Tibial nerve (tissue), 4 donors: Measurements from ENCODE around the gene NTM. TPM values are rescaled to one million over a fixed set of nuclear protein-coding genes. Genes with fewer than 3 reads are reported as not detected.

Experiments used
- DNase-seq, 2 donors: peaks; one replicate each; pipeline ENCODE4 v3.0.0-alpha.2; 2019; ENCODE audit warnings: low spot score in 2 of 2
- H3K27ac ChIP-seq, 4 donors: fragments of 200-600 bp; sonication (generic) in 3 of 4; one replicate each; pipeline ENCODE4 v1.5.1; 2017 to 2019; ENCODE audit warnings: mild to moderate bottlenecking in 1 of 4
- H3K27me3 ChIP-seq, 2 donors: fragments of 200-600 bp; sonication (generic) in 1 of 2; one replicate each; pipeline versions ENCODE4 v1.5.1 to v1.6.0; 2017 to 2019
- H3K36me3 ChIP-seq, 3 donors: fragments of 200-600 bp; sonication (generic); one replicate each; pipeline ENCODE4 v1.5.1; 2018 to 2019
- H3K4me1 ChIP-seq, 4 donors: fragments of 200-600 bp; sonication (generic) in 3 of 4; one replicate each; pipeline ENCODE4 v1.5.1; 2017 to 2019
- H3K4me3 ChIP-seq, 4 donors: fragments of 200-600 bp; sonication (generic) in 3 of 4; one replicate each; pipeline ENCODE4 v1.5.1; 2017 to 2019; ENCODE audit warnings: mild to moderate bottlenecking in 1 of 4, moderate library complexity in 1 of 4
- H3K9me3 ChIP-seq, 4 donors: fragments of 200-600 bp; sonication (generic) in 3 of 4; one replicate each; pipeline ENCODE4 v1.5.1; 2017 to 2019
- EP300 ChIP-seq, 2 donors: sonication (generic); formaldehyde crosslinking; IDR thresholded peaks; one replicate each; pipeline ENCODE4 v1.6.1; 2017; ENCODE audit warnings: antibody characterized with exemption in 2 of 2, mild to moderate bottlenecking in 1 of 2
- POLR2A ChIP-seq, 2 donors: fragments of 450-650 bp; IDR thresholded peaks; one replicate each; pipeline ENCODE4 v1.6.1; 2017; ENCODE audit warnings: antibody characterized with exemption in 2 of 2, mild to moderate bottlenecking in 2 of 2, moderate library complexity in 2 of 2
- WGBS, 2 donors: methylation state at CpG; one replicate each; pipeline ENCODE4 v1.1.5; 2018; 5-methylcytosine and 5-hydroxymethylcytosine counted together
- total RNA-seq, 4 donors: library from RNA; depleted of rRNA; stranded (reverse); fragments of >200 nt; gene quantifications; one replicate each; pipeline ENCODE4 v1.1.0, GENCODE V29; 2016
- TF ChIP-seq, protein P1 (sequence below), 5 experiments: fragments of 200-600 bp in 3 of 5; fragments of 450-650 bp in 2 of 5; sonication (generic) in 3 of 5; IDR thresholded peaks; one replicate each; pipeline ENCODE4 v1.5.1; 2016 to 2019; ENCODE audit warnings: antibody characterized with exemption in 5 of 5, mild to moderate bottlenecking in 3 of 5, moderate library complexity in 2 of 5

NTM gene
- total RNA-seq, 4 donors from 2014 or later: 3.7 to 11.4 (median 10.8) TPM

DNA sequence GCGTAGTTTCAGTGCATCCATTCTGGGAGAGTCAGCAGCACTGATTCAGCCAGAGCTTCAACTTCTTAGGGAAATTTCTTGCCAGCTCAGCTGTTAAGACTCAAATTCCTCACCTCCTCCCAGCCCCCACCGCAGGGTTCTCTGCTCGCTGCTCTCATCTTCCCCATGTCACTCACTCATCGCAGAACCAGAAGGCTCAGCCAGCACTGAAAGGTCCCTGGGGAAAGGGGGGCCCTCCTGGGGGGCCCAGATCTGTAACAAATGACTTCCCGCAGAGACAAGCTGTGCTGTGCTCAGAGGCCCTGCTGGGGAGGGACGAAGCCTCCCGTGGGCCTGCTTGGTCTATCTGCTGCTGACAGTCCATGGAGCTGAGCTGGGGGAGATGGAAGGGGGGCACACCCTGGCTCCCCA, 220.6 kb downstream of the NTM start:
- H3K36me3 ChIP-seq: no peaks in the 10 kb centered on the region
- WGBS, 2 donors: 48 to 53% methylated on average over 7 of the region's 7 CpGs
- no peak overlapping the region for H3K27ac ChIP-seq
- H3K4me1 ChIP-seq: no peaks in the 10 kb centered on the region
- H3K4me3 ChIP-seq: no peak overlapping the region
- no peak for DNase-seq
- peaks cover 0 to 14% (median 0%) of the 10 kb centered on the region in 4 donors for H3K9me3 ChIP-seq
- TF ChIP-seq, protein P1, sequence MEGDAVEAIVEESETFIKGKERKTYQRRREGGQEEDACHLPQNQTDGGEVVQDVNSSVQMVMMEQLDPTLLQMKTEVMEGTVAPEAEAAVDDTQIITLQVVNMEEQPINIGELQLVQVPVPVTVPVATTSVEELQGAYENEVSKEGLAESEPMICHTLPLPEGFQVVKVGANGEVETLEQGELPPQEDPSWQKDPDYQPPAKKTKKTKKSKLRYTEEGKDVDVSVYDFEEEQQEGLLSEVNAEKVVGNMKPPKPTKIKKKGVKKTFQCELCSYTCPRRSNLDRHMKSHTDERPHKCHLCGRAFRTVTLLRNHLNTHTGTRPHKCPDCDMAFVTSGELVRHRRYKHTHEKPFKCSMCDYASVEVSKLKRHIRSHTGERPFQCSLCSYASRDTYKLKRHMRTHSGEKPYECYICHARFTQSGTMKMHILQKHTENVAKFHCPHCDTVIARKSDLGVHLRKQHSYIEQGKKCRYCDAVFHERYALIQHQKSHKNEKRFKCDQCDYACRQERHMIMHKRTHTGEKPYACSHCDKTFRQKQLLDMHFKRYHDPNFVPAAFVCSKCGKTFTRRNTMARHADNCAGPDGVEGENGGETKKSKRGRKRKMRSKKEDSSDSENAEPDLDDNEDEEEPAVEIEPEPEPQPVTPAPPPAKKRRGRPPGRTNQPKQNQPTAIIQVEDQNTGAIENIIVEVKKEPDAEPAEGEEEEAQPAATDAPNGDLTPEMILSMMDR (IDR thresholded peaks at IDR 0.05): no peak
- no peak for TF ChIP-seq POLR2A (IDR thresholded peaks at IDR 0.05)
- TF ChIP-seq EP300 (IDR thresholded peaks at IDR 0.05): no peak
- H3K27me3 ChIP-seq: no peaks in the 10 kb centered on the region

DNA sequence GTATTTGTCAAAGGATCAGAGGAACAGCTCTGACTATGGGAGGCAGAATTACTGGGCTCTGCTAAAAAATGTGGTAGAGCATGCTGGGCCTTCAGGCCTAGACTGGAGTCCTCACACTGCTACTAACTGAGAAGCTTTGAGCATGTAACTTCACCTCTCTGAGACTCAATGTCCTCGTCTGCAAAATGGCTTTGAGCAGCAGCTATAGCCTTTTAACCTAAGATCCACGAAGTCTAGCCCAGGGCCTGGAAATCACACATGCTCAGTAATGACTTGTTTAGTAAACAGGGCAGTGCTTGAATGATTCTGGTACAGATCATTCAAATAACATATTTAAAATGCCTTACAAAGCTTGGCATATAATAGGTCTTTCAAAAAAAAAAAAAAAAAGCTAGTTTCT, 221.7 kb downstream of the NTM start:
- H3K36me3 ChIP-seq: no peaks in the 10 kb centered on the region
- DNase-seq: no peak
- H3K27me3 ChIP-seq: no peaks in the 10 kb centered on the region
- no peaks in the 10 kb centered on the region for H3K4me1 ChIP-seq
- no peak for TF ChIP-seq POLR2A (IDR thresholded peaks at IDR 0.05)
- TF ChIP-seq, protein P1 (IDR thresholded peaks at IDR 0.05): no peak
- no peak for TF ChIP-seq EP300 (IDR thresholded peaks at IDR 0.05)
- H3K4me3 ChIP-seq: no peak overlapping the region
- H3K27ac ChIP-seq: no peak overlapping the region
- H3K9me3 ChIP-seq: peaks cover 0 to 9% (median 0%) of the 10 kb centered on the region in 4 donors
- WGBS, 2 donors: 38 to 45% methylated on average over 2 of the region's 2 CpGs

DNA sequence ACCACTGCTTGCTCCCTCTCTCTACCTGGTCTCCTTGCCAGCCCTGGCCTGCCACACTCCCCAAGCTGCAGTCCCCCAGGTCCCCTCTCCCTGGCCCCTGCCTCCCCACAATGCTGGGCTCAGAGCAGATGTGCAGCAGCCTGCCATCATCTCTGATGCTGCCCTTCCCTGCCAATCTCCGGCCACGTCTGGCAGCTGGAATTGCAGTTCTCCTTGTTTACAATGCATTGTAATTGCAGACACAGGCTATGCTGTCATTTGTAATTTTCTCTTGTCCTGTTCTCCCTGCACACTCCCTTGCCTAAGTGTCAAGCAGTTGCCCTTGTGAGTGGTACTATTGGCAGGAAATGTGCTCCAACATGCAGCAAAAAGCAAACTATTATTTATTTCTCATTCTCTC, 222.3 kb downstream of the NTM start:
- Histone ChIP-seq H3K4me1 (no peaks in the 10 kb centered on the region), H3K27ac (no peak overlapping the region), H3K27me3 (no peaks in the 10 kb centered on the region), H3K36me3 (no peaks in the 10 kb centered on the region), H3K9me3 (peaks cover 0 to 5% (median 0%) of the 10 kb centered on the region in 4 donors), H3K4me3 (no peak overlapping the region)
- WGBS, 2 donors: 29 to 44% methylated on average over 2 of the region's 2 CpGs
- TF ChIP-seq, protein P1 (IDR thresholded peaks at IDR 0.05): no peak
- no peak for TF ChIP-seq POLR2A (IDR thresholded peaks at IDR 0.05)
- TF ChIP-seq EP300 (IDR thresholded peaks at IDR 0.05): no peak
- DNase-seq: no peak

DNA sequence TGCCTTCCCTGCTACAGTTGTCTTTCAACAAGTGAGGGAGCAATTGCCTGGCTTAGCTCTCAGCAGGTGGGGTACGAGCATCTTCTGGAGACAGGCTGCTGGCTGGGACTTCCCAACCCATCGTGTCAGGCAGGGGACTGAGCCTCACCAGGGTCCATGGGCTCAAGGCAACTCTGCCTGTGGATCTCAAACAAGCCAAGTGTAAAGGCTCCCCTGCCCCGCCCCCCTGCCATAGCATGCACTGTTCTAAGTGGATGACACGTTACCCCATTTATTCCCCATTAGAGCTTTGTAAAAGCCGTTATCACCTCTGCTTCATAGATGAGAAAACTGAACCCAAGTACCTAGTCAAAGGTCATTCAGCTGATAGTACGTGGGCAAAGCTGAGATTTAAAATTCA, 222.9 kb downstream of the NTM start:
- H3K27me3 ChIP-seq: no peaks in the 10 kb centered on the region
- no peak overlapping the region for H3K4me3 ChIP-seq
- TF ChIP-seq EP300 (IDR thresholded peaks at IDR 0.05): no peak
- no peaks in the 10 kb centered on the region for H3K36me3 ChIP-seq
- no peaks in the 10 kb centered on the region for H3K9me3 ChIP-seq
- WGBS, 2 donors: 62 to 70% methylated on average over 6 of the region's 6 CpGs
- no peak for DNase-seq
- H3K4me1 ChIP-seq: peaks cover 0 to 5% (median 0%) of the 10 kb centered on the region in 4 donors
- H3K27ac ChIP-seq: no peak overlapping the region

DNA sequence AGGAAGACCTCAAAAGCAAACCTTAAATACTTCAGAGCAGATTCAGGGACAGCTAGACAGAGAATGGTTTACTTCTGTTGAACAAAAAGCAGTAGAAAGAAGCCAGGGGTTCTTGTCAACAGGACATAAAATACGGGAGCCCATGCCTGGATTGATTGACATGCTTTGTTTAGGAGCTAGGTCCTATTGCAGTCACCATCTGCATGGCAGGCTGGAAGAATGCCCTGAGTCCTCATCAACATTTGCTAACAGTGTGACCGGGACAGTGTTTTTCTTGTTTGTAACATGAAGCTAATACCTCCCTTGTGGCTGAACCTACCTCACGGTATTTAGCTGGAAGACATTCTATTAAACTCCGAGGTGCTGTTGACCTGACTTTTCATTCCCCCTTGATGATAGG, 225.4 kb downstream of the NTM start:
- Histone ChIP-seq H3K9me3 (no peaks in the 10 kb centered on the region), H3K27me3 (no peaks in the 10 kb centered on the region), H3K27ac (no peak overlapping the region), H3K36me3 (no peaks in the 10 kb centered on the region), H3K4me1 (peaks cover 0 to 7% (median 0%) of the 10 kb centered on the region in 4 donors), H3K4me3 (no peak overlapping the region)
- DNase-seq: no peak
- 45 to 46% methylated on average over 4 of the region's 4 CpGs for WGBS, 2 donors
- no peak for TF ChIP-seq EP300 (IDR thresholded peaks at IDR 0.05)
- TF ChIP-seq, protein P1 (IDR thresholded peaks at IDR 0.05): no peak
- TF ChIP-seq POLR2A (IDR thresholded peaks at IDR 0.05): no peak

DNA sequence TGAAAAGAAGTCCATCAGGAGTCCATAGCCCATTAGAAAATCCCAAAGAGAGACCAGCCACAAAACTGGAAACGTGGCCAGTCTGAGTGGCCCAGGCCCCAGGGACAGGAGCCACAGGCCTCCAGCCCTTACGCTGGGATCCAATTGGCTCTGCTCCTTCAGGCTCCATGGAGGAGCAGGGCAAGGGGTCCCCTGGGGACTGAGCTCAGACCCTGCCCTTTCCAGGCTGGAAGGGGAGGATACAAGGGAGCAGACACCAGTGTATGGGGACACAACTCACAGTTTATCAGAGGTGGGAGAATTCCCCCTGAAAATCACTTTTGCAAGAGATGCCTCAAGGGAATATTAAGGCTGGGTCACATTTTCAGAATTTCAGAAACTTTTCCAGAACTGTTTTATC, 227.5 kb downstream of the NTM start:
- H3K4me1 ChIP-seq: peaks cover 0 to 7% (median 0%) of the 10 kb centered on the region in 4 donors
- H3K9me3 ChIP-seq: no peaks in the 10 kb centered on the region
- H3K36me3 ChIP-seq: no peaks in the 10 kb centered on the region
- no peaks in the 10 kb centered on the region for H3K27me3 ChIP-seq
- 43 to 68% methylated on average over 2 of the region's 2 CpGs for WGBS, 2 donors
- H3K27ac ChIP-seq: no peak overlapping the region
- no peak overlapping the region for H3K4me3 ChIP-seq
- no peak for DNase-seq
- TF ChIP-seq POLR2A (IDR thresholded peaks at IDR 0.05): no peak
- no peak for TF ChIP-seq EP300 (IDR thresholded peaks at IDR 0.05)
- TF ChIP-seq, protein P1 (IDR thresholded peaks at IDR 0.05): no peak
